ENCODE measurements around the gene RAD51B. TPM values are rescaled to one million over a fixed set of nuclear protein-coding genes. Genes with fewer than 3 reads are reported as not detected.

The RAD51B gene
- total RNA-seq, 2 donors from 2014 or later = 22.8 to 33.8 TPM

- H3K4me3 Mint-ChIP-seq = no peak overlapping the region
- H3K4me1 ChIP-seq (ENCODE audit: control insufficient read depth, insufficient read depth, low read length) = no peaks in the 10 kb centered on the region
- no peak overlapping the region for H3K4me3 ChIP-seq (ENCODE audit: low read length)
- 58 to 83% methylated on average over 4 to 6 of the region's 6 CpGs for WGBS, 2 experiments (ENCODE audit: insufficient coverage in 1 of 2, insufficient read length in 1 of 2)
- H3K27ac ChIP-seq (ENCODE audit: low read depth, low read length) = peak overlapping the region; percentile 89
- H3K27me3 Mint-ChIP-seq (ENCODE audit: insufficient read depth) = no peaks in the 10 kb centered on the region
- no peaks in the 10 kb centered on the region for H3K36me3 ChIP-seq (ENCODE audit: control insufficient read depth, insufficient read depth, low read length)
- no peak overlapping the region for H3K9ac ChIP-seq (ENCODE audit: extremely low read depth, low read length, poor library complexity, severe bottlenecking)
- H3K9me3 Mint-ChIP-seq = no peaks in the 10 kb centered on the region
- H3K4me1 Mint-ChIP-seq = no peaks in the 10 kb centered on the region
- H3K9me3 ChIP-seq (ENCODE audit: control insufficient read depth, low read length) = no peaks in the 10 kb centered on the region
- H3K36me3 Mint-ChIP-seq (ENCODE audit: low read depth) = no peaks in the 10 kb centered on the region
- DNase-seq = no peak
- no peak overlapping the region for H3K27ac Mint-ChIP-seq
- TF ChIP-seq CTCF (conservative IDR thresholded peaks at IDR 0.05) = no peak
- H3K27me3 ChIP-seq (ENCODE audit: control insufficient read depth, insufficient read depth, low read length, poor library complexity, severe bottlenecking) = no peaks in the 10 kb centered on the region
Observed at GRCh38 chr14:68539241-68539737, 719.7 kb downstream of the RAD51B start.

- no peaks in the 10 kb centered on the region for H3K4me1 Mint-ChIP-seq
- TF ChIP-seq CTCF (conservative IDR thresholded peaks at IDR 0.05) = no peak
Observed at GRCh38 chr14:68539789-68540188, 720.2 kb downstream of the RAD51B start.

GRCh38 chr14:68541178-68541896 is 721.8 kb downstream of the RAD51B start:
- H3K36me3 ChIP-seq (ENCODE audit: control insufficient read depth, insufficient read depth, low read length) = no peaks in the 10 kb centered on the region
- no peak overlapping the region for H3K4me3 Mint-ChIP-seq
- H3K9me3 Mint-ChIP-seq = no peaks in the 10 kb centered on the region
- no peaks in the 10 kb centered on the region for H3K4me1 ChIP-seq (ENCODE audit: control insufficient read depth, insufficient read depth, low read length)
- H3K4me1 Mint-ChIP-seq = no peaks in the 10 kb centered on the region
- no peak for DNase-seq
- H3K27ac Mint-ChIP-seq = no peak overlapping the region
- TF ChIP-seq CTCF (conservative IDR thresholded peaks at IDR 0.05) = no peak
- H3K9ac ChIP-seq (ENCODE audit: extremely low read depth, low read length, poor library complexity, severe bottlenecking) = no peak overlapping the region
- no peaks in the 10 kb centered on the region for H3K36me3 Mint-ChIP-seq (ENCODE audit: low read depth)
- H3K27ac ChIP-seq (ENCODE audit: low read depth, low read length) = peak overlapping the region; percentile 41
- peaks cover 9% of the 10 kb centered on the region for H3K27me3 Mint-ChIP-seq (ENCODE audit: insufficient read depth)
- WGBS, 2 experiments (ENCODE audit: insufficient coverage in 1 of 2, insufficient read length in 1 of 2) = 91 to 95% methylated on average over 4 of the region's 4 CpGs
- no peak overlapping the region for H3K4me3 ChIP-seq (ENCODE audit: low read length)
- H3K9me3 ChIP-seq (ENCODE audit: control insufficient read depth, low read length) = no peaks in the 10 kb centered on the region
- H3K27me3 ChIP-seq (ENCODE audit: control insufficient read depth, insufficient read depth, low read length, poor library complexity, severe bottlenecking) = no peaks in the 10 kb centered on the region

More at GRCh38 chr14:68539789-68540188, 720.2 kb downstream of the RAD51B start:
- Histone ChIP-seq H3K4me1 (ENCODE audit: control insufficient read depth, insufficient read depth, low read length) (no peaks in the 10 kb centered on the region), H3K27ac (ENCODE audit: low read depth, low read length) (peak overlapping the region; percentile 89), H3K9me3 (ENCODE audit: control insufficient read depth, low read length) (no peaks in the 10 kb centered on the region), H3K27me3 (ENCODE audit: control insufficient read depth, insufficient read depth, low read length, poor library complexity, severe bottlenecking) (no peaks in the 10 kb centered on the region), H3K9ac (ENCODE audit: extremely low read depth, low read length, poor library complexity, severe bottlenecking) (no peak overlapping the region), H3K36me3 (ENCODE audit: control insufficient read depth, insufficient read depth, low read length) (no peaks in the 10 kb centered on the region), H3K4me3 (ENCODE audit: low read length) (no peak overlapping the region)
- H3K36me3 Mint-ChIP-seq (ENCODE audit: low read depth) = no peaks in the 10 kb centered on the region
- H3K9me3 Mint-ChIP-seq = no peaks in the 10 kb centered on the region
- 80 to 90% methylated on average over 1 to 3 of the region's 3 CpGs for WGBS, 2 experiments (ENCODE audit: insufficient coverage in 1 of 2, insufficient read length in 1 of 2)
- H3K27ac Mint-ChIP-seq = no peak overlapping the region
- no peak for DNase-seq
- no peaks in the 10 kb centered on the region for H3K27me3 Mint-ChIP-seq (ENCODE audit: insufficient read depth)
- H3K4me3 Mint-ChIP-seq = no peak overlapping the region

Measured in endodermal cell (in vitro differentiated cells).